Fibroblast of mammary gland (primary cell): ENCODE measurements around the gene SMIM24.

ENCODE experiments used
- DNase-seq: peaks from one replicate; pipeline ENCODE4 v3.0.0-alpha.2; 2010; ENCODE audit warnings: low read depth
- H3K4me3 ChIP-seq: 2 replicates; pipeline ENCODE4 v1.5.1; 2011; ENCODE audit warnings: low read depth, mild to moderate bottlenecking, low read length, moderate library complexity; ENCODE audit not compliant: control insufficient read depth
- CTCF ChIP-seq: conservative IDR thresholded peaks from 2 replicates; pipeline ENCODE4 v1.5.1; 2011; ENCODE audit warnings: low read depth, low read length, inconsistent platforms; ENCODE audit not compliant: control insufficient read depth, insufficient read depth

The SMIM24 gene

GRCh38 chr19:3463714-3464586 lies 16.4 kb downstream of the SMIM24 start:
- no peak for TF ChIP-seq CTCF
- H3K4me3 ChIP-seq = no peak overlapping the region
- no peak for DNase-seq

- TF ChIP-seq CTCF = no peak
- H3K4me3 ChIP-seq = no peak overlapping the region
- no peak for DNase-seq
Observed at GRCh38 chr19:3462991-3463713, 17.2 kb downstream of the SMIM24 start.

GRCh38 chr19:3459965-3460582 lies 20.3 kb downstream of the SMIM24 start:
- TF ChIP-seq CTCF = no peak

GRCh38 chr19:3459089-3459881 lies 21.0 kb downstream of the SMIM24 start:
- peak; percentile 93 for DNase-seq
- TF ChIP-seq CTCF = no peak
- H3K4me3 ChIP-seq = no peak overlapping the region

More at GRCh38 chr19:3459965-3460582, 20.3 kb downstream of the SMIM24 start:
- no peak for DNase-seq
- H3K4me3 ChIP-seq = no peak overlapping the region

- H3K4me3 ChIP-seq = no peak overlapping the region
- DNase-seq = no peak
- TF ChIP-seq CTCF = no peak
Observed at GRCh38 chr19:3458229-3459088, 21.9 kb downstream of the SMIM24 start.
